RWPE1 (cell line): Measurements from ENCODE around the gene APC2.

Experiments
- CTCF ChIA-PET: fragments of 350-600 bp; sonication (Branson Sonifier 250); formaldehyde crosslinking; extraction: SDS; loops from one replicate; lab custom pipeline; 2021; lab: Yijun Ruan, JAX
- POLR2A ChIA-PET: fragments of 400-600 bp; formaldehyde crosslinking; extraction: SDS; loops from one replicate; lab custom pipeline; 2020; ENCODE audit warnings: antibody characterized with exemption; ENCODE audit not compliant: low non-redundant PET; lab: Yijun Ruan, JAX
- DNase-seq: peaks from one replicate; pipeline ENCODE4 v3.0.0; 2012; ENCODE audit warnings: low spot score
- H3K27ac ChIP-seq: fragments of 450-650 bp; 2 replicates; pipeline ENCODE4 v1.5.1; 2017
- TF ChIP-seq, protein P1 (sequence below): fragments of 450-650 bp; conservative IDR thresholded peaks from 2 replicates; pipeline ENCODE4 v1.5.1; 2017; ENCODE audit warnings: low read depth, mild to moderate bottlenecking

The APC2 gene

DNA sequence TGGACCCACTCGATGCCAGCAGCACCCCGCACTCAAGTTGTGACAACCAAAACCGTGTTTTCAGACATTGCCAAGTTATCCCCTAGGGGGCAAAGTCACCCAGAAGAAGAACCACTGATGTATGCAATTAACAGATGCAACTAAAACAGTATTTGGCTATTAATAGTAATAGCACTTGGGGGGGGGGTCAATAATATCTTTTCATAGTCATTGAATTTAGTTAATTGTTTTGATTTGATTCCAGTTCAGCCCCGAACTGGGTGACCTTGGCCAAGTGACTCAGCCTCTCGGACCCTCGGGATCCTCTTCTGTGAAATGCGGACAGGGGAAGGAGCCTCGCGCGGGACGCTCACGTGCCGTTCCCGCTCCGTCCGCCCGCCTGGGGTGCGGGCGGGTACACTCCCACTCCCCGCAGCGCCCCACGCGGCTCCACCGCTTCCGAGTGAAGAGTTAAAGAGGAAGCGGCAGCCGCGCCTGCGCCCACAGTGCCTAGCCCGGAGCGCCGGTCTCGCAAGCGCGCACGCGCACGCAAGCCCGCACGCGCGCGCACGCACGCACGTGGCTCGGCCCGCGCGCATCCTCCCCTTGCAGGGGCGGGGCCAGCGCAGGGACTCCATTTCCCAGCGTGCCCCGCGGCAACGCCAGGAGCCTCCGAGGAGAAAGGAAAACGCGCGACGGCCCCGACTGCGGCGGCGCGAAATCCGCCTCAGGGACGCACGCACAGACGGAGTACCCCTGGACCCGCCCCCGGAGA, 43.0 kb upstream of the APC2 start:
- peak overlapping the region; percentile 96 for H3K27ac ChIP-seq
- TF ChIP-seq, protein P1, sequence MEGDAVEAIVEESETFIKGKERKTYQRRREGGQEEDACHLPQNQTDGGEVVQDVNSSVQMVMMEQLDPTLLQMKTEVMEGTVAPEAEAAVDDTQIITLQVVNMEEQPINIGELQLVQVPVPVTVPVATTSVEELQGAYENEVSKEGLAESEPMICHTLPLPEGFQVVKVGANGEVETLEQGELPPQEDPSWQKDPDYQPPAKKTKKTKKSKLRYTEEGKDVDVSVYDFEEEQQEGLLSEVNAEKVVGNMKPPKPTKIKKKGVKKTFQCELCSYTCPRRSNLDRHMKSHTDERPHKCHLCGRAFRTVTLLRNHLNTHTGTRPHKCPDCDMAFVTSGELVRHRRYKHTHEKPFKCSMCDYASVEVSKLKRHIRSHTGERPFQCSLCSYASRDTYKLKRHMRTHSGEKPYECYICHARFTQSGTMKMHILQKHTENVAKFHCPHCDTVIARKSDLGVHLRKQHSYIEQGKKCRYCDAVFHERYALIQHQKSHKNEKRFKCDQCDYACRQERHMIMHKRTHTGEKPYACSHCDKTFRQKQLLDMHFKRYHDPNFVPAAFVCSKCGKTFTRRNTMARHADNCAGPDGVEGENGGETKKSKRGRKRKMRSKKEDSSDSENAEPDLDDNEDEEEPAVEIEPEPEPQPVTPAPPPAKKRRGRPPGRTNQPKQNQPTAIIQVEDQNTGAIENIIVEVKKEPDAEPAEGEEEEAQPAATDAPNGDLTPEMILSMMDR = peak; percentile 58
- CTCF ChIA-PET = interaction anchor here (0.6 kb wide), 1 partner anchor 503 kb away, joined by 7 read pairs; no protein-coding TSS in a partner anchor
- POLR2A ChIA-PET = no interaction called here
- DNase-seq = peak; percentile 93

DNA sequence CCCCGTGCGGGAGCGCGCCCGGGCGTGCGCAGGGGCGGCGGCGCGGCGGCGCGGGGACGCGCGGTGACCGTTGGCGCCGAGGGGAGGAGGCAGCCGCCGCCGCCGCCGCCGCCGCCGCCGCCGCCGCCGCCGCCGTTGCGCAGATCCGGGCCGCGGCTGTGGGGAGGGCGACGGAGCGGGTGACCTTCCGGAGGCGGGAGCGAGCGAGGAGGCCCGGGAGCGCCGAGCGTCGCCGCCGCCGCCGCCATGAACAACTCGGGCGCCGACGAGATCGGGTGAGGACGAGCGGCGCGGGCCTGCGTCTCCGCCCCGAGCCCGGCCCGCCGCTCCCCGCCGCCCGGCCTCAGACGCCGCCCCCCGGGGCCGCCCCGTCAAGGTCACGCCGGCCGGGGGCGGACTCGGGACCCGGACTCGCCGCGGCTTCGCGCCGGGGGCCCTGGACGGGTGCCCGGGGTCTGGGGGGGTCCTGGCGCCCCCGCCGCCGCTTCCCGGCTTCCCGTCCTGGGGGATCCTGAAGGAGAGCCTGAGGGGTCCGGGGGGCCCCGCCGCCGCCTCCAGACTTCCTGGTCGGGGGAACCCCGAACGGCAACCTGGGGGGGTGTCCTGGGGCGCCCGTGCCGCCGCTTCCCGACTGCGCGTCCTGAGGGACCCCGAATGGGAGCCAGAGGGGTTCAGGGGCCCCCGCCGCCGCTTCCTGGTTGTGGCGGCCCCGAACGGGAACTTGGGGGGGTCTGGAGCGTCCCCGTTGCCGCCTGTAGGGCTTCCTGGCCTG, 42.2 kb upstream of the APC2 start, which contains the start of gene DAZAP1:
TSS of gene DAZAP1 (plus strand) at position 59 of the 772 bp plus-strand sequence. CDS start at position 247, 188 bp downstream.
- peak within 1 kb of the TSS; percentile 96 for H3K27ac ChIP-seq
- ChIA-PET CTCF (no interaction called here), POLR2A (no interaction called here)
- TF ChIP-seq, protein P1 = no peak
- DNase-seq = no peak

DNA sequence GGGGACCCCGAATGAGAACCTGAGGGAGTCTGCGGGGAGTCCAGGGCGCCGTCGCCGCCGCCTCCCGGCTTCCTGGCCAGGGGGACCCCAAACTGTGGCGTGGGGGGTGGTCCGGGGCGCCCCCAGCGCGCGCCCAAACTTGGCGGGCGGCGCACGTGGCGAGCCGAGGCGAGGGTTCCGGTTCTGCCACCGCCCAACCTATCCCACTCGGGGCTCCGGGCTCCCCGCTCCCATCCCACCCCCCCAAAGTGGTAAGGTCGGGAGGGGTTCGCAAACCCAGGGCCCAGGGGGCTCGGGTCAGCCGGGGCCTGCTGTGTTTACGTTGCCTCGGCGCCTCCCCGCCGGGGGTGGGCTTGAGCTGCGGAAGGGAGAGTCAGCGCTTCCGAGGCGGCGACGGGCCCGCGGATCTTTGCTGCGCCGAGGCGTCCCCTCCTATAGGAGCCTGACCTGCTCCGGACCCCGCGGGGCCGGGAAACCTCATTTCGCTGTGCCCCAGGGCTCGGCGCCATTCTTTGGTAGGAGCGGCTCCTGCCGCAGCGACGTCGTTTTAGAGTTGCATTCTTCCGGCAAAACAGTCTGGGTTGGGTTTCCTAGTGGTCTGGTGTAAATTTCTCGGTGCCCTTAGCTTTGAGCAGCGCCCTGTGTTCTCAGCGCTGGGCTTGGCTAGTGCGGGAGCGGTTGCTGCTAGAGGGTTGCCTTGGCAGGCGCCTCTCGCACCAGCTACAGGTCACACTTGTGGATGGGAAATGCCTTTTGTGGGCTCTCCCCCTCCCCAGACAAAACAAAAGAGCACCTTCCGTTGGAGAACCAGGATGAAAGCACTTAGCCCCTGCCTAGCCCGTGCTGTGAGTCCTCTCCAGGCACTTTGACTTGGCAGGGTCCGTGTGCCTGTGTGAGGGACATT, 41.4 kb upstream of the APC2 start:
- peak overlapping the region; percentile 96 for H3K27ac ChIP-seq
- TF ChIP-seq, protein P1 = no peak
- ChIA-PET CTCF (no interaction called here), POLR2A (no interaction called here)
- no peak for DNase-seq

DNA sequence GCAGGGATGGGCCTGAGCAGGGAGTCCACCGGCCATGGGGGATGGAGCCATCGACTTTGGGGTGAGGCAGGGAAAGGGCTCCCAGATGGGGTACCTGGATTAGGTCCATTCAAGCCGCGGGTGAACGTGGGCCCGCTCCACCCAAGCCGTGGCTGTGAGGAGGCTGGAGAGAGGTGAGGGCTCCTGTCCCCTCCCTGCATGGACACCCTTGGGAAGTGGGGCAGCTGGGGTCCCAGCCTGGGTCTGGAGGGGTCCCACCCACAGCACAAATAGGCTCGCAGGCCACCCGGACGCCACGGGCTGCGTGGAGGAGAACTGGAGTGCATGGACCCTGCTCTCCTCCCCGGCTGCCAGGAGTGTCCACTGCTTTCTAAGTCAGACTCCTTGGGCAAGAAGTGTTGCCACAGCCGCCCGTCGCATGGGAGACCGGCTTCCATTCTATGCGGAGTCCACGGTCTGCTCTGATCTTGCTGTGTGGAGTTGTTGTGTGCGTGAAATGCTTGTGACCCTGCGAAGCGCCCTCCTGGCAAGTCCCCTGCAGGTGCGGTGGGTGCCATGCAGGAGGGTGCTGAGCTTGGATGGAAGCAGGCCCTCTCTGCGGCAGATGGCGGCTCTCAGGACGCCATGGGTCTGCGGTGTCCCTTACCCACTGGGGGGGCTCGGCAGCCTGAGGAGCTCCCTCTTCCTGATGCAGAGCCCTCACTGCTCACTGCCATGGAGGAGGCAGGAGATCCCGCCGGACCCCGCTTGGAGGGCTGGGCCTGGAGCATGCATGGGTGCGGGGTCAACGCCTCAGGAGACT, 40.5 kb upstream of the APC2 start:
- ChIA-PET POLR2A (no interaction called here), CTCF (no interaction called here)
- H3K27ac ChIP-seq = peak overlapping the region; percentile 96
- no peak for DNase-seq
- TF ChIP-seq, protein P1 = no peak

- ChIA-PET CTCF (no interaction called here), POLR2A (no interaction called here)
- peak overlapping the region; percentile 96 for H3K27ac ChIP-seq
- TF ChIP-seq, protein P1 = no peak
- DNase-seq = no peak
These were observed 39.7 kb upstream of the APC2 start for GRCh38 chr19:1410136-1410786.
